ENCODE data around the gene IL27RA. TPM values are rescaled to one million over a fixed set of nuclear protein-coding genes. Genes with fewer than 3 reads are reported as not detected.

The IL27RA gene
- total RNA-seq, 1 experiment from 2014 or later = 18.3 TPM

DNA sequence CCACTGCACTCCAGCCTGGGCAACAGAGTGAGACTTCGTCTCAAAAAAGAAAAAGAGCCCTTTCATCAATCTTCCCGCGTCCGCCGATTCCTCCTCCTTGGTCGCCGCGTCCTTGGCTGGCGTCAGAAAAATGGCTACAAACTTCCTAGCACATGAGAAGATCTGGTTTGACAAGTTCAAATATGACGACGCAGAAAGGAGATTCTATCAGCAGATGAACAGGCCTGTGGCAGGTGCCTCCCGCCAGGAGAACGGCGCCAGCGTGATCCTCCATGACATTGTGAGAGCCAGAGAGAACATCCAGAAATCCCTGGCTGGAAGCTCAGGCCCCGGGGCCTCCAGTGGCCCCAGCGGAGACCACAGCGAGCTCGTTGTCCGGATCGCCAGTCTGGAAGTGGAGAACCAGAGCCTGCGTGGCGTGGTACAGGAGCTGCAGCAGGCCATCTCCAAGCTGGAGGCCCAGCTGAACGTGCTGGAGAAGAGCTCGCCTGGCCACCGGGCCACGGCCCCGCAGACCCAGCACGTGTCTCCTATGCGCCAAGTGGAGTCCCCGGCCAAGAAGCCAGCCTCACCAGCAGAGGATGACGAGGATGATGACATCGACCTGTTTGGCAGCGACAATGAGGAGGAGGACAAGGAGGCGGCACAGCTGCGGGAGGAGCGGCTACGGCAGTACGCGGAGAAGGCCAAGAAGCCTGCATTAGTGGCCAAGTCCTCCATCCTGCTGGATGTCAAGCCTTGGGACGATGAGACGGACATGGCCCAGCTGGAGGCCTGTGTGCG is 38.9 kb downstream of the IL27RA start:
- ChIA-PET RAD21 (ENCODE audit: low non-redundant PET in 1 of 2, low total read pairs in 2 of 2, uncharacterized antibody in 2 of 2, unreplicated experiment in 2 of 2) (no interaction called here), POLR2A (no interaction called here), CTCF (interaction anchor here (1.0 to 6.6 kb wide), 3 partner anchors 11 to 66 kb away, joined by 3 to 83 read pairs (median 7); partner anchors contain the start of genes ASF1B and PALM3)
- Histone ChIP-seq H4K20me1 (ENCODE audit: insufficient read depth) (no peaks in the 10 kb centered on the region), H3K27ac (ENCODE audit: low read depth, low read length) (no peak overlapping the region), H3K4me2 (ENCODE audit: low read length) (no peak overlapping the region), H3K4me3 (replicated peaks in 1 of 2; ENCODE audit: low read depth in 1 of 2, low read length in 2 of 2) (no peak overlapping the region), H3K9me2 (ENCODE audit: insufficient read depth) (no peaks in the 10 kb centered on the region), H3K9ac (ENCODE audit: low read length) (no peak overlapping the region), H3K36me3 (ENCODE audit: control insufficient read depth in 1 of 2, insufficient read depth in 2 of 2, low read length in 2 of 2) (no peaks in the 10 kb centered on the region), H3K27me3 (ENCODE audit: insufficient read depth, low read length) (no peaks in the 10 kb centered on the region), H3K79me2 (ENCODE audit: insufficient read depth, low read length) (no peaks in the 10 kb centered on the region), H3K9me3 (ENCODE audit: control insufficient read depth in 1 of 2, insufficient read depth in 1 of 2, low read depth in 1 of 2, low read length in 2 of 2) (no peaks in the 10 kb centered on the region; a peak in 1 of 4 replicates), H2AFZ (ENCODE audit: low read depth, low read length, poor library complexity, severe bottlenecking) (no peak overlapping the region), H3K4me1 (ENCODE audit: control insufficient read depth in 1 of 2, insufficient read depth in 2 of 2, low read length in 2 of 2) (peaks cover 17 to 35% of the 10 kb centered on the region in 2 experiments)
- BruUV-seq (replicated peaks) = no TSS peak
- TF ChIP-seq SIN3A (IDR thresholded peaks at IDR 0.05; ENCODE audit: low read depth) (no peak), EGR1 (IDR thresholded peaks at IDR 0.05; ENCODE audit: low read depth) (no peak), RAD21 (IDR thresholded peaks at IDR 0.05; ENCODE audit: low read depth) (no peak), FOSL1 (IDR thresholded peaks at IDR 0.05; ENCODE audit: low read depth) (no peak), EZH2 (IDR thresholded peaks at IDR 0.05) (no peak), YY1 (IDR thresholded peaks at IDR 0.05; ENCODE audit: extremely low read depth, insufficient replicate concordance, low read depth, low read length) (no peak), CBX3 (IDR thresholded peaks at IDR 0.05; ENCODE audit: low read depth) (no peak), JUND (IDR thresholded peaks at IDR 0.05) (no peak), TCF7L2 (IDR thresholded peaks at IDR 0.05; ENCODE audit: borderline replicate concordance, extremely low read depth, insufficient read depth, insufficient read length) (no peak), SRF (IDR thresholded peaks at IDR 0.05; ENCODE audit: low read depth) (no peak), ZFX (IDR thresholded peaks at IDR 0.05) (no peak), POLR2AphosphoS5 (IDR thresholded peaks at IDR 0.05; ENCODE audit: low read depth, low read length) (no peak), POLR2A (IDR thresholded peaks at IDR 0.05; ENCODE audit: borderline replicate concordance, extremely low read depth, insufficient read depth, insufficient read length) (no peak)
- TF ChIP-seq, protein P1, sequence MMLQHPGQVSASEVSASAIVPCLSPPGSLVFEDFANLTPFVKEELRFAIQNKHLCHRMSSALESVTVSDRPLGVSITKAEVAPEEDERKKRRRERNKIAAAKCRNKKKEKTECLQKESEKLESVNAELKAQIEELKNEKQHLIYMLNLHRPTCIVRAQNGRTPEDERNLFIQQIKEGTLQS (IDR thresholded peaks at IDR 0.05) = no peak
- TF ChIP-seq, protein P2, sequence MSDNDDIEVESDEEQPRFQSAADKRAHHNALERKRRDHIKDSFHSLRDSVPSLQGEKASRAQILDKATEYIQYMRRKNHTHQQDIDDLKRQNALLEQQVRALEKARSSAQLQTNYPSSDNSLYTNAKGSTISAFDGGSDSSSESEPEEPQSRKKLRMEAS (IDR thresholded peaks at IDR 0.05) = no peak
- TF ChIP-seq, protein P3, sequence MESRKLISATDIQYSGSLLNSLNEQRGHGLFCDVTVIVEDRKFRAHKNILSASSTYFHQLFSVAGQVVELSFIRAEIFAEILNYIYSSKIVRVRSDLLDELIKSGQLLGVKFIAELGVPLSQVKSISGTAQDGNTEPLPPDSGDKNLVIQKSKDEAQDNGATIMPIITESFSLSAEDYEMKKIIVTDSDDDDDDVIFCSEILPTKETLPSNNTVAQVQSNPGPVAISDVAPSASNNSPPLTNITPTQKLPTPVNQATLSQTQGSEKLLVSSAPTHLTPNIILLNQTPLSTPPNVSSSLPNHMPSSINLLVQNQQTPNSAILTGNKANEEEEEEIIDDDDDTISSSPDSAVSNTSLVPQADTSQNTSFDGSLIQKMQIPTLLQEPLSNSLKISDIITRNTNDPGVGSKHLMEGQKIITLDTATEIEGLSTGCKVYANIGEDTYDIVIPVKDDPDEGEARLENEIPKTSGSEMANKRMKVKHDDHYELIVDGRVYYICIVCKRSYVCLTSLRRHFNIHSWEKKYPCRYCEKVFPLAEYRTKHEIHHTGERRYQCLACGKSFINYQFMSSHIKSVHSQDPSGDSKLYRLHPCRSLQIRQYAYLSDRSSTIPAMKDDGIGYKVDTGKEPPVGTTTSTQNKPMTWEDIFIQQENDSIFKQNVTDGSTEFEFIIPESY (IDR thresholded peaks at IDR 0.05; ENCODE audit: extremely low read depth, insufficient replicate concordance, low read length) = no peak
- ATAC-seq = no peak
- DNase-seq (ENCODE audit: low read depth, low spot score) = no peak
- intact Hi-C loops (cut with micrococcal nuclease) = loop anchor here (5.0 to 10.0 kb wide), 2 partner anchors 42 to 286 kb away; a partner anchor contains a TSS

Data from HCT116 (cell line).